ENCODE measurements around the gene DDRGK1.

- no peak for TF ChIP-seq POLR2A (IDR thresholded peaks at IDR 0.05; ENCODE audit: low read length)
- TF ChIP-seq GATA1 (IDR thresholded peaks at IDR 0.05; ENCODE audit: low read depth, low read length), result no peak
Measured at GRCh38 chr20:3157817-3158216, 46.7 kb downstream of the DDRGK1 start.

Measured in erythroblast (primary cell).